Esophagus muscularis mucosa (tissue), 4 donors: ENCODE measurements around the gene LRMDA. TPM values are rescaled to one million over a fixed set of nuclear protein-coding genes. Genes with fewer than 3 reads are reported as not detected.

Experiments
- DNase-seq: peaks from one replicate; pipeline ENCODE4 v3.0.0-alpha.2; 2017; ENCODE audit errors: extremely low spot score
- H3K27ac ChIP-seq, 4 donors: fragments of 200-600 bp; sonication (generic); replicated peaks in 1 of 4; 1 replicate in 3 of 4; 2 replicates in 1 of 4; pipeline ENCODE4 v1.5.1; 2016 to 2019; ENCODE audit warnings: mild to moderate bottlenecking in 1 of 4
- H3K27me3 ChIP-seq, 4 donors: fragments of 200-600 bp; sonication (generic); one replicate each; pipeline versions ENCODE4 v1.5.1 to v1.6.0; 2016 to 2019
- H3K36me3 ChIP-seq, 4 donors: fragments of 200-600 bp; sonication (generic); one replicate each; pipeline ENCODE4 v1.5.1; 2016 to 2019
- H3K4me1 ChIP-seq, 4 donors: fragments of 200-600 bp; sonication (generic); one replicate each; pipeline ENCODE4 v1.5.1; 2016 to 2019
- H3K4me3 ChIP-seq, 4 donors: fragments of 200-600 bp; sonication (generic); 1 replicate in 2 of 4; 2 replicates in 2 of 4; pipeline ENCODE4 v1.5.1; 2016 to 2019; ENCODE audit warnings: mild to moderate bottlenecking in 4 of 4, moderate library complexity in 1 of 4
- H3K9me3 ChIP-seq, 4 donors: fragments of 200-600 bp; sonication (generic); 1 replicate in 3 of 4; 2 replicates in 1 of 4; pipeline ENCODE4 v1.5.1; 2016 to 2019
- CTCF ChIP-seq, 3 experiments: fragments of 200-600 bp in 2 of 3; fragments of 450-650 bp in 1 of 3; sonication (generic) in 2 of 3; IDR thresholded peaks; one replicate each; pipeline ENCODE4 v1.5.1; 2017 to 2019; ENCODE audit warnings: antibody characterized with exemption in 3 of 3, mild to moderate bottlenecking in 2 of 3, moderate library complexity in 1 of 3
- EP300 ChIP-seq: sonication (generic); formaldehyde crosslinking; IDR thresholded peaks from one replicate; pipeline ENCODE4 v1.6.1; 2017; ENCODE audit warnings: antibody characterized with exemption
- POLR2A ChIP-seq: fragments of 450-650 bp; IDR thresholded peaks from one replicate; pipeline ENCODE4 v1.6.1; 2017; ENCODE audit warnings: antibody characterized with exemption, moderate library complexity, mild to moderate bottlenecking, low read depth
- POLR2AphosphoS5 ChIP-seq, 2 donors: sonication (generic); formaldehyde crosslinking; IDR thresholded peaks; one replicate each; pipeline ENCODE4 v1.6.1; 2017; ENCODE audit warnings: antibody characterized with exemption in 2 of 2
- WGBS: methylation state at CpG from one replicate; pipeline ENCODE4 v1.1.5; 2018; 5-methylcytosine and 5-hydroxymethylcytosine counted together
- intact Hi-C: fragments of 100-400 bp; cut with DNase I; formaldehyde crosslinking; loops from one replicate; pipeline ENCODE4 v1.15.1; 2023
- total RNA-seq, 4 donors: library from RNA; depleted of rRNA; stranded (reverse); fragments of >200 nt; gene quantifications; one replicate each; pipeline versions ENCODE4 v1.1.0 to v1.2.1, GENCODE V29; 2016

Gene LRMDA
- total RNA-seq, 4 donors from 2014 or later, result 14.3 to 34.9 (median 26.5) TPM

DNA sequence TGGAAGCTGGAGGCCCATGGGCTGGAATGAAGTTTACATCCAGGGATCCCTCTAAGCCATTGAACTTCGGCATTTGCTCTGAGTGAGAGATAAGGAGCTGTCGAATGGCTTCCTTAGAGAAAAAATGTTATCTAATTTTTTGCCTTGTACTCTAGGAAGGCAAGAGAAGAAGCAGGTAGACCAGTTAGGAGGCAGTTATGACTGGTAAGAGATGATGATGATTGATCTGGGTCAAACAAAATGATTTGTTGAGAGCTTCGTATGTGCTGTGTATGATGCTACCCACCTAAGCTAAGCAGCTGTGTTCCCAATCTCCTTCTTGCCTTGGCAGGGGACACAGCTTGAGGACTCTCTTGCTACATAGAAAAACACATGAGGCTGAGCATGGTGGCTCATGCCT, 370.2 kb downstream of the LRMDA start:
- H3K4me1 ChIP-seq, result peaks cover 0 to 16% (median 5%) of the 10 kb centered on the region in 4 donors
- H3K4me3 ChIP-seq, result no peak overlapping the region
- 96% methylated on average over 3 of the region's 3 CpGs for WGBS
- H3K27me3 ChIP-seq, result no peaks in the 10 kb centered on the region
- H3K36me3 ChIP-seq, result no peaks in the 10 kb centered on the region
- peak; percentile 50 for DNase-seq
- TF ChIP-seq EP300, result no peak
- TF ChIP-seq CTCF (IDR thresholded peaks at IDR 0.05), result no peak
- TF ChIP-seq POLR2A, result no peak
- no peak for TF ChIP-seq POLR2AphosphoS5 (IDR thresholded peaks at IDR 0.05)
- intact Hi-C loops, result no loop called here
- H3K27ac ChIP-seq, result no peak overlapping the region
- H3K9me3 ChIP-seq, result peaks cover 0 to 6% (median 3%) of the 10 kb centered on the region in 4 donors

GRCh38 chr10:75803121-75803520, 371.7 kb downstream of the LRMDA start:
- Histone ChIP-seq H3K4me1 (peaks cover 0 to 16% (median 5%) of the 10 kb centered on the region in 4 donors), H3K4me3 (no peak overlapping the region), H3K36me3 (no peaks in the 10 kb centered on the region), H3K27ac (no peak overlapping the region), H3K27me3 (no peaks in the 10 kb centered on the region), H3K9me3 (no peaks in the 10 kb centered on the region)
- intact Hi-C loops, result no loop called here
- TF ChIP-seq CTCF (IDR thresholded peaks at IDR 0.05) (no peak), POLR2A (no peak), EP300 (no peak), POLR2AphosphoS5 (IDR thresholded peaks at IDR 0.05) (no peak)
- WGBS, result 85% methylated on average over 3 of the region's 3 CpGs
- peak; percentile 42 for DNase-seq

DNA sequence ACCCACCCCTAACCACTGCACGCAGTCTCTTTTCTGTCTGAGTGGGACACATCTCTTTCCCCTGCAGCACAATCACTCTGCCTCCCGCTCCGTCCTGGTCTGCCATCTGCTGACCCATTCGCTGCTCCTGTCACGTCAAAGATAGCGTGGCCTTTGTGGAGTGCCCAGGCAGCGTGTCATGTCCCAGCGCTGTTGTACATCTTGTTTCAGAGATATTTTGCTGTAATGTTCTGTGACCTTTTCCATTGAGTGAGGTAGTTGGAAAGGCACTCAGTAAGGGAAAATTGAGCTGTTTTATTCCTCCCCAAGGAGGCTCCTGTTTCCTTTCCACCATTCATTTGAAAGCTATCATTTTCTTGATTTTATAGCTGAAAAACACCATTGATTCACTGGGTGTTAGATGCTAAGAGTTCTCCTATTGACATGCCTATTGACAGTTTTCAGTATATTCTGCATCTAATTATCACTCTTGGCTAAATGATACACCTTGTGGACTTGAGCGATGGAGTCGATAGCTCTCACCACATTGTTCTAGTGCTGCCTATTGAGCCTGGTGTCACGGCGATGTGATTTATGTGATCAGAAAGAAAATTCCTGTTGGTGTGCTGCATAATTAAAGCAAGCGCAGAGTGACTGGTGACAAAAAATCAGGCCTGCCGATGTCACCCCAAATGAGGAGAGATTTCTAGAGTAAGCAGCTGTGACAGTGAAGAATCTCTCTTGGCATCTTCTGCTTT, 372.6 kb downstream of the LRMDA start:
- intact Hi-C loops, result no loop called here
- Histone ChIP-seq H3K9me3 (no peaks in the 10 kb centered on the region), H3K27ac (no peak overlapping the region), H3K36me3 (no peaks in the 10 kb centered on the region), H3K4me3 (no peak overlapping the region), H3K27me3 (no peaks in the 10 kb centered on the region), H3K4me1 (peaks cover 0 to 16% (median 5%) of the 10 kb centered on the region in 4 donors)
- peak; percentile 31 for DNase-seq
- WGBS, result 88% methylated on average over 14 of the region's 14 CpGs
- TF ChIP-seq CTCF (IDR thresholded peaks at IDR 0.05) (no peak), EP300 (no peak), POLR2A (no peak), POLR2AphosphoS5 (IDR thresholded peaks at IDR 0.05) (peak in 1 of 2 donors; percentile 7)

- intact Hi-C loops, result no loop called here
- Histone ChIP-seq H3K9me3 (no peaks in the 10 kb centered on the region), H3K4me1 (peaks cover 0 to 16% (median 5%) of the 10 kb centered on the region in 4 donors), H3K27me3 (no peaks in the 10 kb centered on the region), H3K27ac (no peak overlapping the region), H3K4me3 (no peak overlapping the region), H3K36me3 (no peaks in the 10 kb centered on the region)
- TF ChIP-seq POLR2A, result no peak
- no peak for TF ChIP-seq CTCF (IDR thresholded peaks at IDR 0.05)
- TF ChIP-seq EP300, result no peak
- no peak for TF ChIP-seq POLR2AphosphoS5 (IDR thresholded peaks at IDR 0.05)
- peak; percentile 55 for DNase-seq
- 98% methylated on average over 3 of the region's 3 CpGs for WGBS
Observed at GRCh38 chr10:75806186-75806585, 374.8 kb downstream of the LRMDA start.
